Measurements from ENCODE around the gene CD247.

CD247 gene

DNA sequence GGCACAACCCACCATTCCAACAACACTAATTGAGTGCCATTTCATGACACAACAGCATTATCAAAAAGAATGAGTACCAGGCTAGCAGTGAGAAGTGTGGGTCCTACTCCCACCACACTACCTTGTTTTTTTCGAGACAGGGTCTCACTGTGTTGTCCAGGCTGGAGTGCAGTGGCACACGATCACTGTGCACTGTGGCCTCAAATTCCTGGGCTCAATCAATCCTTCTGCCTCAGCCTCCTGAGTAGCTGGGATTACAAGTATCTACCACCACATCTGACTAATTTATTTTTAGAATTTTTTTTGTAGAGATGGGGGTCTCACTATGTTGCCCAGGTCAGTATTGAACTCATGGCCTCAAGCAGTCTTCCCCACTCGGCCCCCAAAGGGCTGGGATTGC lies 30.7 kb downstream of the CD247 start:
- DNase-seq: no peak

- no peak for DNase-seq
These were observed 32.1 kb downstream of the CD247 start for GRCh38 chr1:167486090-167486824.

DNA sequence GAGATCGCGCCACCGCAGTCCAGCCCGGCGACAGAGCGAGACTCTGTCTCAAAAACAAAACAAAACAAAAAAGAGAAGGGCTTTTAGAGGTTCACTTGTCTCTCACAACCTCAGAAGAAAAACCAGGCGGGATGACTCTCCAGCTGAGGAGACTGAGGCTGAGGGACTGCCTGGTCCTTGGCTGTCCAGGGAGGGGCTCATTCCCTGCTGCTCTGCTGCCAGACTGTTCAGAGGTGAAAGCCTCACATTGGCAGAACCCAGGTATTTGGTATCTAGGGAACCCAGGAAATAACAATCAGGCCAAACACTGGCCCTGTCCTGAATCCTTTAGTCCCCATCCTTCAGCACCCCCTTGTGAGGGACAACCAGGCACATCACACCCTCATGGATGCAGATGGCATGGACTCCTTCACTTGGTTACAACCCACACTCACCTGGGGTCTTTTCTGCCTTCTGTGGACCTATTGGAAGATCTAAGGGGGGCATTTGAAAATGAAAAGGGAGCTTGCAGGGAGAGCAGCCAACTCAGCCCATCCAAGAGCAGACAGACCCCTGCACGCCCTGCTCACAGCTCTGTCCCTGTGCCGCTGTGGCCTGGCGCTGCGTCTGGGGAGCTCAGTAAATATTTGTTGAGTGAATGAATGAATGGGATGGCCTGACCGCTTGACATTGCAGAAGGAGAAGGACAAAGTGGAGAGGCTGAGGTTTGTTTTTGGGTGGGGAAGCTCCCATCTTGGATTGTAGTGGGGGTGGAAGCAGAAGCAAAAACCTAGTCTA lies 33.4 kb downstream of the CD247 start:
- no peak for DNase-seq

DNA sequence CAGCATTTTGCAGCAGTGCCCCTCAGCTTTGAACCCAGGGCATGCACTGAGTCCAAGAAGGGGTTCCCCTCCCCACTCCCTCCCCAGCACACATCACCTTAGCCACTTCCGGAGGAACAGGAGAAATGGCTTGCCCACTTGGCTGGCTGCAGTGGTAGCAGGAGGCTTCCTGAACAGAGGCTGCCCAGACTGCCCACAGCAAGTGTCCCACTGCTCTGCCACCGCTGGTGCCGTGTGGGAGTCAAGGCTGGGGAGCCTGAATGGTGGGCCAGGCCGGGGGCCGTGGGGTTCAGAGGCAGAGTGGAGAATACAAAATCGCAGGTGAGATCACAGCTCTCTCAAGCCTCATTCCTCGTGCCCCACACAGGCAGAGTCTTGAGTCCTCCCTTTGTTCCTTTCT lies 34.5 kb downstream of the CD247 start:
- no peak for DNase-seq

DNA sequence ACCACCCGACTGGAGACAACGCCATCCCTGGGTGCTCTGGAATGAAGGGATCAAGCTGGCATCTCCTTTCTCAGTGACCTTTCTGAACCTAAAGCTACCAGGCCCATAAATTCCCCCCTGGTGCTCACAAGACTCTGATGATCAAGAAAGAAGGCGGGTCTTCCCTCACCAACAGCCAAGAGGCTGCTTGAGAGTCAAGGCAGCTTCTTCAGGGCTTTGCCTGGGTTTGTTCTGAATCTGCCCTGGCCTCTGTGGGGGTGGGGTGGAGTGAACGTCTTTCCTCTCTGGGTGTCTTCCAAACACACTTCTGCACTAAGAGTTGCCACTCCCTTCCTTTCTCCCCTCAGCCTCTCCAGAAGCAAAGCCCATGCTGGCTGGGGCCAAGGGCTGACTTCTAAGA lies 36.1 kb downstream of the CD247 start:
- no peak for DNase-seq

DNA sequence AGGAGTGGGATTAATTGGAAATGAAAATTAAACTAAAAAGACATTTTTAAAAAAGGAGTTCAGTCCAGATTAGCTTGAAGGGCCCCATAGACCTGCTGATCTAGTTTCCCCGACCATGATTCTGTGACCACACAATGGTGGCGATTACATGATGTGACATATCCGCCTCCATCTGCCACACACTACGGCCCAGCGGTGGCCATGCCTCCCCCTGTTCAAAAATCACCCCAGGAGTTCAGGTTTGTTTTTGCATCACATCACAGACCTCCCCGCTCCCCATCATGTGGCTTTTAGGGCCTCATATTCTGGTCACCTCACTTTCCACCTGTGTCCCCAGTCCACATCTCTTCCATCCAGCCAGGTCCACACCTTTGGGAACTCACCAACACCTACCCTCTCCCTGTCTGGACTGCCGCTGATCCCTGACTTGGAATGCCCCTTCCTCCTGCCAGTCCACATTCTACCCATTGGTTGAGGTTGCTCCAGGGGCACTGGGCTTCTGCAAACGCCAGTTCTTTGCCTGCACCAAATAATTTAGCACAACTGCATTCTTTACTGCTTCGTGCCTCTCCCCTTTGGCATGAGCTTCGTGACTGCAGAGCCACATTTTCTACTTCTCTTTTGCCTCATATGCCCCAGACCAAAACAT lies 38.9 kb downstream of the CD247 start:
- DNase-seq: no peak

- no peak for DNase-seq
These were observed 40.3 kb downstream of the CD247 start for GRCh38 chr1:167477986-167478385.

DNA sequence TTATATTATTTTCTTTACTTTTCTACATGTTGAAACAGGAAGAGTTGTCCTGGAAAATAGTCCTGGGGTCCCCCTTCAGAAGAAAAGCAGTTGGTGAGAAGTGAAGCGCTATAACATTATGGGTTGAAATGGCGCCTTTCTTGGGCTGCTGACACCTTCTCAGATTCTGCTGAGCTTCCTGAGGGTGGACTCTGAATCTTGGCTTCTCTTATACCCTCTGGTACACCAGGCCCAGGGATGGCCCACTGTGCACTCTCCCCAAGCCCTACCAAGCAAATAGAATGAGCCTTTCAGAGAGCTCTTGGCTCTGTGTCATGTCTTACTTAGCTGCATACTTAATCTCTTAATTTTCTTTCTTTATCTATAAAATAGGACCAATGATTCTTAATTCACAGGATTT lies 42.3 kb downstream of the CD247 start:
- no peak for DNase-seq

DNA sequence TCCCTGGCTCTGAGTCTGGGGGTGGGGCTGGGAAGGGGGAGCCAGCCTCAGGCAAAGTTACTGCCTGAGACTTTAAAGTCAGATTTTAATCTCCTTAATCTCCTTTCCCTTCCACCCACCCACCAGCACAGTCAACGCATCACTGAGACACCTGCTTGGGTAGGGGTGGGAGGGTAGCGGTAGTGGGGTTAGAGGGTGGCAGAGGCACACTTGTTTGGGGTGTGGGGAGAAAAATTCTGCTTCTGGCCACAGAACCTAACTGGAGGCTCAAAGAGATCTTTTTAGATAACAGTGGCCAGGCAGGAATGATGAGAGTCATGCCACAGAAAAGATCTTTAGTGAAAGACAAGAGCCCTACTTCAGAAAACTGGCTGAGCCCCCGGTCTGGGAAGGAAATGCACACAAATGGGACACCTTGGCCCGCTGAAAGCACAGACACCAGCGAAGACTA lies 44.1 kb downstream of the CD247 start:
- no peak for DNase-seq

- no peak for DNase-seq
These were observed 44.6 kb downstream of the CD247 start for GRCh38 chr1:167473761-167474160.

- no peak for DNase-seq
These were observed 45.4 kb downstream of the CD247 start for GRCh38 chr1:167472752-167473521.

- no peak for DNase-seq
These were observed 46.8 kb downstream of the CD247 start for GRCh38 chr1:167471568-167471967.

GRCh38 chr1:167469280-167469965 lies 48.9 kb downstream of the CD247 start:
- no peak for DNase-seq

DNA sequence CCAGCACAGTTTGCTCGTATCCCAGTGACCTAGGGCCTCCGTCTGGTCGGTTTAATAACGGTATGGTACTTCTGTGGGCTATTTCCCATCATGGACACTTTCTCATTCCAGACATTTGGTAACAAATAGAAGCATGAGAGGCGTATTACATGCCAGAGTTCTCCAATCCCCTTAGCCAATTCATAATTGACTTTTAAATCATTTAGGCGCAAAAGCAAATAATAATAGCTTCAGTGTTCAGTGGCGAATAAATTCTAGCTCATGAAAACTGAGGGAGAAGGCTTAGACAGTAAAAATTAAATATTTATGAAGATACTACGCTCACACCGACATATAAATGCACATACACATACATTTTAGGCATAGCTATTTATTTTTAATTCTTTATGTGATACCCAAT lies 50.6 kb downstream of the CD247 start:
- DNase-seq: no peak

- DNase-seq: no peak
These were observed 51.1 kb downstream of the CD247 start for GRCh38 chr1:167467126-167467710.

- DNase-seq: no peak
These were observed 52.6 kb downstream of the CD247 start for GRCh38 chr1:167465743-167466142.

GRCh38 chr1:167465018-167465417 lies 53.3 kb downstream of the CD247 start:
- no peak for DNase-seq

DNA sequence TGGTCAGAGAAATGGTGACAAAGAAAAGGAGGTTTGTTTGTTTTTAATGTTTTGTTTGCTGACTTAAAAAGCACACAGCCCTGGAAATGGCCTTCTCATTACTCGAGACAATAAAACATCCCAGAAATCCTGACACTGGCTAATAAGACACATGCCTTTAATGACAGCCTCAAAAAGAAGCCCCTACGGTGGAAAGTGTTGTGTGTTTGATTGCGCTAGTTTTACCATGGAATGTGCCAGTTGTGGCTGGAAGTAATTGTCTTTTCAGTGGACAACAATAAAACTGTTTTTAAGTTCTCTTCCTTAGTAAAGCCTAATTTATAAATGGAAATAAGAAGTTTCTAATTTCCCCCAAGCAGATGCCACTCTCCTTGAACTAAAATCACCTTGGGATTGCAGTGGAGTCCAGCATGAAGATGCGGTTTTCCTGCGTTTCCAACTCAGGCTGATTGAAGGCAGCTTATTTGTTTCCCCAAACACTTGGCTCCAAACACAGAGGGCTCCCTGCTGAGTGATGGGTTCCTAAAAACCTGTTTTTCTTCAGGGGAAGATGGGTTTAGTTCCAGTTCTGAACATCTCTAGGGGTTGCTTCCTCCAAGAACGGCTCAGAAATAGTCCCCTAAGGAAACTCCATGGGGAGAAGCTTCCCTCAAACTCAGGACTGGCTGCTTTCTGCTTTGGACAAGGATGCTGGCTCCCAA lies 54.3 kb downstream of the CD247 start:
- DNase-seq: no peak

DNA sequence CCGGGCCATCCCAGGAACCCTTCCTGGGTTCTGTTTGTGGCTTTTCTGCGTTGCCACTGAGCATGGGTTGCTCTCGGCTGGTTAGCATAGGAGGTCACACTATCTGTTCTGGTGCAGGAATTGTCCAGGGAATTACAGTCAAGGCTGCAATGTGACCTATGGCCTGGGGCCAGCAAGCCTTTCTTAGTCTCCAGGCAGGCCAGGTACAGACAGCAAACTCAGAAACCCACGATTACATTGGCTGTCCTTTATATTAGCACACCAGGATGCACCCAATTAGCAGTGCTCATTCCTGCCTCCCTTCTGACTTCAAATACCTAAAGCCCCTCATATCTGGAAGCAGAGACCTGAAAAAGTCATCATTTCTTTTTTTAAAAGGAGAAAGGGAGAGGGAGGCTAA lies 55.2 kb downstream of the CD247 start:
- no peak for DNase-seq

- DNase-seq: no peak
These were observed 56.0 kb downstream of the CD247 start for GRCh38 chr1:167462341-167462740.

DNA sequence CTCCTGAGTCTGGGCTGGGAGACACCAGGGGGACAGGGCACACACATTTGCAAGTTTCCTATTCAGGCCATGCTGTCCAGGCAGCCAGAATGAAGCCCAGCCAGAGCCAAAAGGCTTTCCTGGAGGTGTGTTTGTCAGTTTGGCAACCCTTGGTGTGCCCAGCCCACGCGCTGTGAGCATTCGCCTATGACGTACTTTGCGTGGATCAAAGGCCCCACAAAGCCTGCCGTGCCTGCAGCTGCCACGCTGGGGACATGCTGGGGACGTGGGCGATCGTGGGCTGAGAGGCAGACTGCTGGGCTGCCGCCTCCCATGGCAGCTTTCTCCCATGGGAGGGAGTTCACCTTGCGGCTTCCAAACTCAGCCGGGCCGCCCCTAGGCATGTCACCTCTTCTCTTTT lies 57.5 kb downstream of the CD247 start:
- no peak for DNase-seq

Data from NCI-H1092 treated with DMSO at 0.1 percent for 48 hours (cell line).